IPS DF 6.9 (cell line): ENCODE data around the gene BCAS3.
A peak's percentile ranks its signal among the peaks of the same experiment; 100 is the strongest.
"Not testable (repeated sequence)": the region's sequence is repeated elsewhere in the genome, so short reads cannot be mapped to it uniquely, and the experiment has no call there.

ENCODE experiments used
- DNase-seq: peaks from one replicate; pipeline ENCODE4 v3.0.0-alpha.2; 2013; ENCODE audit warnings: low read depth, low spot score
- H3K27ac ChIP-seq: one replicate; pipeline ENCODE4 v1.5.1; 2013; ENCODE audit warnings: low read length, control low read depth
- H3K27me3 ChIP-seq: 2 replicates; pipeline ENCODE4 v1.6.1; 2013; ENCODE audit warnings: mild to moderate bottlenecking, low read length; ENCODE audit not compliant: control insufficient read depth, insufficient read depth
- H3K36me3 ChIP-seq: 2 replicates; pipeline ENCODE4 v1.6.1; 2013; ENCODE audit warnings: low read length; ENCODE audit not compliant: control insufficient read depth, insufficient read depth
- H3K4me1 ChIP-seq: 2 replicates; pipeline ENCODE4 v1.6.1; 2013; ENCODE audit warnings: low read length; ENCODE audit not compliant: control insufficient read depth, insufficient read depth
- H3K4me3 ChIP-seq: 2 replicates; pipeline ENCODE4 v1.5.1; 2013; ENCODE audit warnings: mild to moderate bottlenecking, low read length
- H3K9me3 ChIP-seq: 2 replicates; pipeline ENCODE4 v1.6.1; 2013; ENCODE audit warnings: low read length, inconsistent platforms; ENCODE audit not compliant: control insufficient read depth, insufficient read depth
- WGBS: extraction: QIAGEN DNeasy Blood & Tissue Kit; methylation state at CpG from one replicate; pipeline ENCODE4 v1.1.7; 2013; ENCODE audit warnings: mixed read lengths, missing lambda C conversion rate; ENCODE audit not compliant: insufficient read length, insufficient coverage; 5-methylcytosine and 5-hydroxymethylcytosine counted together

Gene BCAS3

DNA sequence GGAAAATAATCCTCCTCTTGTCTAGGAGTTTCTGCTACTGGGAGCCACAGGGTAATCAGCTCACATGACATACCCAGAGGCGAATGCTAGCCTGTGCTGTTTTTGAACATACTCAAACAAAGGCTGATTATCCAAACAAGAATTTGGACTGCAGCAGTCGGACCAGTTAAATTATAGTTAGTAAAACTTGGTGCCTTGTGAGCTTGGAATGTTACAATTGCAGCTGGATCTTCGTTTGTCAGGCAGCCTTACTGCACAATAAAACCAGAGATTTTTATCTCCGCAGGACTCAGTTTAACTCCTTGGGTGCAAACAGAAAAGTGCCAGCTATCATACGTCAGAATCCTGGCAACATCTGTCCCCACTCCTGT is 558.2 kb downstream of the BCAS3 start:
- Histone ChIP-seq H3K4me1 (peaks cover 3% of the 10 kb centered on the region; the same call in 1 of the 2 replicates), H3K36me3 (no peaks in the 10 kb centered on the region), H3K27ac (no peak overlapping the region), H3K9me3 (no peaks in the 10 kb centered on the region), H3K4me3 (no peak overlapping the region), H3K27me3 (no peaks in the 10 kb centered on the region)
- WGBS = no CpG with 5 or more reads among the region's 5 CpGs
- no peak for DNase-seq

DNA sequence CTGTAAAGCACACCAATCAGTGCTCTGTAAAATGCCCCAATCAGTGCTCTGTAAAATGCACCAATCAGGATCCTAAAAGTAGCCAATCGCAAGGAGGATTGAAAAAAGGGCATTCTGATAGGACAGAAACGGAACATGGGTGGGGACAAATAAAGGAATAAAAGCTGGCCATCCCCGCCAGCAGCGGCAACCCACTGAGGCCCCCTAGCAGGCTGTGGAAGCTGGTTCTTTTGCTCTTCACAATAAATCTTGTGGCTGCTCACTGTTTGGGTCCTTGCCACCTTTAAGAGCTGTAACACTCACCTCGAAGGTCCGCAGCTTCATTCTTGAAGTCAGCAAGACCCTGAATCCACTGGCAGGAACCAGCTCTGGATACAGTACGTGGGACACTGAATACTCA is 559.6 kb downstream of the BCAS3 start:
- Histone ChIP-seq H3K9me3 (no peaks in the 10 kb centered on the region), H3K4me3 (no peak overlapping the region), H3K27ac (no peak overlapping the region), H3K4me1 (peaks cover 3% of the 10 kb centered on the region; the same call in 1 of the 2 replicates), H3K27me3 (no peaks in the 10 kb centered on the region), H3K36me3 (no peaks in the 10 kb centered on the region)
- no CpG with 5 or more reads among the region's 7 CpGs for WGBS
- DNase-seq = no peak

DNA sequence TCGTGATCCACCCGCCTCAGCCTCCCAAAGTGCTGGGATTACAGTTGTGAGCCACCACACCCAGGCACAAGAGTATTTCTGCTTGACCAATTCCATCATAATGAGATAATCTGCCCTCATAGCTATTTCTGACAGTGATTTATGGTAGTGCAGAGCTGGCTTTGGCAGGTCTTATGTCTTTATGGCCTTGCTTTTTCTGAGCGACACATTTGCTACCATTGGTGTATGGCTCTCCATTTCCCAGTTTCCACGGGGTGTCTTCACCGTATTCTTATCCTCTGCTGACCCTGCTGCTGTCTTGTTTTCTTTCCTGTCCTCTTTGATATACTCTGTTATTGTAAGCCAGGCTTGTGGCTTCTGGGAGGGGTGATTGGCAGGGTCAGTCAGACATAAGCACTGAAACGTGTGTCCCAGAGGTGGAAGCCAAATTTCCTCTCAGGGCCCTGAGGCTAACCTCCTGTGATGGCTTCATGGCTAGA is 560.8 kb downstream of the BCAS3 start:
- H3K36me3 ChIP-seq = no peaks in the 10 kb centered on the region
- DNase-seq = no peak
- no peaks in the 10 kb centered on the region for H3K9me3 ChIP-seq
- H3K27ac ChIP-seq = no peak overlapping the region
- peaks cover 3% of the 10 kb centered on the region; the same call in 1 of the 2 replicates for H3K4me1 ChIP-seq
- H3K4me3 ChIP-seq = no peak overlapping the region
- WGBS = no CpG with 5 or more reads among the region's 6 CpGs
- no peaks in the 10 kb centered on the region for H3K27me3 ChIP-seq

DNA sequence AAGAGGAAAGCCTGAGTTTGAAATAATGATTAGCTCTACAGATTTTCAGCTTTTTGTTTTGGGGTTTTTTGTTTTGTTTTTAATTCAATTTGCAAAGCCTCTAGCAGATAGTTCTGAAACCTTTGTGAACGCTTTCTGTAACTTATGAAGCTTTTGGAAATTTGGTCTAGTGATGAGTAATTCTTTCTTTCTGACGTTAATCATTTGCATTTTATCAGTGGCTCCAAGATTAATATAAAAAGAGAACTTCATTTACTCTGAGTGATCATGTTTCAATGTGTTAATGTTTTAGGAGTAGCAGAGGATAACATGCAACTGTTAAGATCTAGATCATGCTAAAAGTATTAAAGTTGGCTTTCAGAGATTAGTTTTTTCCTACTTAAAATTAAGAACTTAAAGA is 561.7 kb downstream of the BCAS3 start:
- DNase-seq = no peak
- no peaks in the 10 kb centered on the region for H3K36me3 ChIP-seq
- WGBS = no CpG with 5 or more reads among the region's 2 CpGs
- H3K4me3 ChIP-seq = no peak overlapping the region
- no peaks in the 10 kb centered on the region for H3K27me3 ChIP-seq
- no peaks in the 10 kb centered on the region for H3K9me3 ChIP-seq
- H3K4me1 ChIP-seq = no peaks in the 10 kb centered on the region
- no peak overlapping the region for H3K27ac ChIP-seq

DNA sequence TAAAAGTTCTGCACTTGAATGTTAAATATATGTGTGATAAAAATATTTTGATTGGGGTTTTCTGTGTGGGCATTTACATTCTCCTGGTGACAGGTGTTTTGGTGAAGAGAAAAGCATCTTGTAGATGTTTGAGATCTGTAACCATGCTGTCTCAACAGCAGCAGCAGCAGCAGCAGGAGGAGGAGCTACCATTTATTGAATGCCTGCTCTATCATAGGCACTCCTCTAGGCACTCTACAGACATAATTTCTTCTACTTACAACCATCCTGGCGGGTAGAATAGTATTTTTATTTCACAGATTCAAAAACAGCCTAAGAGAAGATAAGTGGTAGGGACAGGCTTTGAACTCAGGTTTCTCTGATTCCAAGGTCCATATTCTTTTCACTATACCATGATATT is 562.3 kb downstream of the BCAS3 start:
- no peak for DNase-seq
- H3K27ac ChIP-seq = no peak overlapping the region
- WGBS = no CpG with 5 or more reads among the region's 1 CpG
- no peaks in the 10 kb centered on the region for H3K36me3 ChIP-seq
- H3K27me3 ChIP-seq = no peaks in the 10 kb centered on the region
- H3K4me1 ChIP-seq = no peaks in the 10 kb centered on the region
- H3K4me3 ChIP-seq = no peak overlapping the region
- H3K9me3 ChIP-seq = no peaks in the 10 kb centered on the region

DNA sequence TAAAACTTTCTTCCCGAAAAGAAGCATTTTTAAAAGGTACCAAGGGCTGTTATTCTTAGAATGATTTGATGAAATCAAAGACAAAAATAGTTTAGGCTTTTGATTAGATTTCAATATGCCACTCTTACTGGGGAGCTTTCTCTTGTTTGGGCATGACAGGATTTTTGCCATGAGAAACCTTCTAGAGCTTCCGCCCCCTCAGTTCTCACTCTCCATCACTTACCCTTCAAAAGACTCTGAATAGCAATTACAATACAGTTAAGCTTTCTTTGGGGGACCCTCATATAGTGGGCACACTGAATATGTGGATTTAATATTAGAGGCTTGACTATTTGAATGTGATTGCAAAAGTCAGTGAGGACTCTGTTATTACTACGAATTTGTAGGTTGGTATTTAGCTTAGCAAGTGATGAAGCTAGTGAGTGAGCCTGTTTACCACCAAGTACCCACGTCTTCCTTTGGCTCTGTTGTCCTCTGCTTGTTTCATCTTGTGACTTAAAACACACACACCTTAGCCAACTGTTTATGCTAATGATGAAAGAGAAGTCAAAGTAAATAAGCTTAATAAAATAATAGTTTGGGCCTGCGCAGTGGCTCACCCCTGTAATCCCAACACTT is 563.3 kb downstream of the BCAS3 start:
- no CpG with 5 or more reads among the region's 5 CpGs for WGBS
- no peaks in the 10 kb centered on the region for H3K9me3 ChIP-seq
- H3K4me1 ChIP-seq = no peaks in the 10 kb centered on the region
- no peak overlapping the region for H3K27ac ChIP-seq
- no peak for DNase-seq
- H3K36me3 ChIP-seq = no peaks in the 10 kb centered on the region
- no peaks in the 10 kb centered on the region for H3K27me3 ChIP-seq
- no peak overlapping the region for H3K4me3 ChIP-seq

DNA sequence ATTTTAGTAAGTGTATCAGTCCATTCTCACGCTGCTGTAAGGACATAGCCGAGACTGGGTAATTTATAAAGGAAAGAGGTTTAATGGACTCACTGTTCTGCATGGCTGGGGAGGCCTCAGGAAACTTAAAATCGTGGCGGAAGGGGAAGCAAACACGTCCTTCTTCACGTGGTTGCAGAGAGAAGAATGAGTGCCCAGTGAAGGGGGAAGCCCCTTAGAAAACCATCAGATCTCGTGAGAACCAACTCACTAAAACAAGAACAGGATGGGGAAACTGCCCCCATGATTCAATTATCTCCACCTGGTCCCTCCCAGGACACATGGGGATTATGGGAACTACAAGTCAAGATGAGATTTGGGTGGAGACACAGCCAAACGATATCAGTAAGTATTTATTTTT is 567.3 kb downstream of the BCAS3 start:
- WGBS = no CpG with 5 or more reads among the region's 8 CpGs
- not testable (repeated sequence) for H3K4me1 ChIP-seq, H3K27me3 ChIP-seq

DNA sequence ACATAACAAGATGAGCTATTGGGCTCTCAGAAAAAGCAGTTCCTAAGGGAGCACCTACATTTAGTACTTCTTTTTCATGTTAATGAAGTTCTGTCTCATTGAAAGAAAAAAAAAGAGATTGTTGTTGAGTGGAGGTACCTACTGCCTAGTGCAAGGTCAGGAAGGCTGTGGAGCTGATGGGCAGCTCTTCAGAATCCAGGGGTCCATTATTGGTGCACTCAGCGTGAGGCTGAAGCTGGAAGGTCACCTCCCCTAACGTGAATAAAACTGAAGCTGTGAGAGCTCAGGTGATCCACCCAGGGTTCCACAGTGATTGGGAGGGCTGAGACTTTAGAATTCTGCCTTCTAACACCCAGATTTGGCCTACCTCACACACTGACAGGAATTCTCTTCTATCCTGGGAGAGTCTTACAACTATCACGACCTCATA is 568.1 kb downstream of the BCAS3 start:
- H3K36me3 ChIP-seq = no peaks in the 10 kb centered on the region

More for the DNA sequence above, 567.3 kb downstream of the BCAS3 start:
- not testable (repeated sequence) for DNase-seq, H3K9me3 ChIP-seq, H3K4me3 ChIP-seq, H3K36me3 ChIP-seq, H3K27ac ChIP-seq

DNA sequence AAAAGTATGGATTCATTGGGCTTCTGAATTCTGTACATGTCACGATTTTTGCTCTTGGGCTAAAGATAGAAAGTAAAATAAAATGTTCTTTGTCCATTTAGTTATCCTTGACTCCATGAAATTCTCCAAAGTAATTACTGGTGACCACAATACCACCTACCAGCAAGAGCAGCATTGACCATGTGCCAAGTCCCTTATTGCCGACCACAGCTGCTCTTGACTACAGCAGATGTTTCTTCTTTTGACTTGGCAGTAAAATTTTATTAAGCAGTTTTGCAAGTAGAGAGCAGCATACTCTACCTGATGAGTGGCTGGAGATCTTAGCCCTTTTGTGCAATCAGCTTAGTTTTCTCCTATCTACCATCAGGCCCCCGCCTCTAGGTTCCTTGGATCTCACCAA is 569.8 kb downstream of the BCAS3 start:
- H3K27ac ChIP-seq = no peak overlapping the region
- DNase-seq = no peak
- no peaks in the 10 kb centered on the region for H3K36me3 ChIP-seq
- H3K4me3 ChIP-seq = no peak overlapping the region
- no CpG with 5 or more reads among the region's 3 CpGs for WGBS
- 0 out of 2 replicates have a peak, but pooled peaks cover 2% of the 10 kb centered on the region for H3K4me1 ChIP-seq
- no peaks in the 10 kb centered on the region for H3K27me3 ChIP-seq
- no peaks in the 10 kb centered on the region for H3K9me3 ChIP-seq

More for the DNA sequence above, 568.1 kb downstream of the BCAS3 start:
- H3K27me3 ChIP-seq = no peaks in the 10 kb centered on the region
- 0 out of 2 replicates have a peak, but pooled peaks cover 2% of the 10 kb centered on the region for H3K4me1 ChIP-seq
- peak; percentile 54 for DNase-seq
- peak overlapping the region; percentile 14 for H3K27ac ChIP-seq
- H3K9me3 ChIP-seq = no peaks in the 10 kb centered on the region
- no peak overlapping the region for H3K4me3 ChIP-seq
- no CpG with 5 or more reads among the region's 3 CpGs for WGBS

DNA sequence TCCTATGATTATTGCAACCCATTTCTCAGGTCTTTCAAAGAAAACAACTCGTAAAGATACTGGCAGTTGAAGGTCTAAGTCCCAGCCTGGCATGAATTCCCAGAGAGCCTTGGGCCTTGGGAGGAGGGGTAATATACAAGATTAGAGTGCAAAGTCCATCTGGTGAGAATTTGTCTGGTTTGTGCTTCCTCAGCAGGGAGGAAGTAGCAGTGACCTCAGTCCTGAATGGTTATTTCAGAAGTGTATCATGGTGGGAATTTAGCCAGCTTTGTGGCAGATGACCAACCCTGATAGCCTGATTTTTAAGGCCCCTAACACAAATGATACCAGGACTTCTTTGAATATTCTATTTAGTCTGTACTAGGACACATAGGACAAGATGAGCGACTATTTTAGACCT is 570.7 kb downstream of the BCAS3 start:
- no CpG with 5 or more reads among the region's 2 CpGs for WGBS
- 0 out of 2 replicates have a peak, but pooled peaks cover 2% of the 10 kb centered on the region for H3K4me1 ChIP-seq
- H3K27me3 ChIP-seq = no peaks in the 10 kb centered on the region
- H3K4me3 ChIP-seq = no peak overlapping the region
- H3K27ac ChIP-seq = no peak overlapping the region
- DNase-seq = no peak
- H3K36me3 ChIP-seq = no peaks in the 10 kb centered on the region
- H3K9me3 ChIP-seq = no peaks in the 10 kb centered on the region
